Fibroblast of skin of right biceps (primary cell): ENCODE data around the gene PRG3.
A peak's percentile ranks its signal among the peaks of the same experiment; 100 is the strongest.

Source experiments
- DNase-seq: peaks from one replicate; pipeline ENCODE4 v3.0.0-alpha.2; 2013

PRG3 gene

GRCh38 chr11:57380975-57381374 lies at the start of gene PRG3:
Gene PRG3, minus strand, starts transcription at chr11:57381150. Its CDS starts 442 bp downstream, at chr11:57380708.
- DNase-seq = no peak

GRCh38 chr11:57429946-57430345 lies 49.0 kb upstream of the PRG3 start:
- no peak for DNase-seq

DNA sequence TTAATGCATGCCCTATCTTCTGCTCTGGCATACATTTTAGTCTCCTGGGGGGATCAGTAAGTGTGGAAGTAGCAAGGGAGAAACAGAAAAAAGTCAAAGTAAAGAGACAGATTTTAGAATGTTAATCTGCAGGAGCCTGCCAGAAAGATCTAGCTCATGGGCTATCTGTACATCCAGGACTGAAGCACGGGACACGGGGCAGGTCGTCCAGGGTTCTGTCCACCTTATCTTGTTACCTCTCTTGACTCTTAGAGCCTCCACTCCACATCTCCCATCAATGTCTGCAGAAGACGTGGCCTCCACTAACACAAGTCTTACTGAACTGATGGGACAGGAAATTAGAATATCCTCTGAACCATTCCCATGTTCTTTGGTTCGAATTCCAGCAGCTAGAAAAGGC lies 47.7 kb upstream of the PRG3 start:
- DNase-seq = no peak

DNA sequence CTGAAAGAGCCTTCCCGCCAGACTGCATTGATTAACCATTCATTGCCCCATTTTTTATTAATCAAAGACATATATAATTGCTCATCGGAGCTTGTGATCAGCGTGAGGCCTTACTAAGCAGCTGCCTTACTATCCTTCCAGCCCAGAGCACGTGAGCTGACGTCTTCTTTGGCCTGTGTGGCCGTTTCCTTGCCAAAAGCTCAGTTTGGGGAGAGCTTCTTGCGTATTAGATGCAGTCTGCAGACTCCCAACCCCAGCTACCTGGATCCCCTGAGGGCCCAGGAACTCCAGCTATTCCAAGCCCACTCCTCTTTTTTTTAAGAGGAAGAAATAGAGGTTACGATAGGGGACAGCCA lies 46.8 kb upstream of the PRG3 start:
- DNase-seq = no peak

DNA sequence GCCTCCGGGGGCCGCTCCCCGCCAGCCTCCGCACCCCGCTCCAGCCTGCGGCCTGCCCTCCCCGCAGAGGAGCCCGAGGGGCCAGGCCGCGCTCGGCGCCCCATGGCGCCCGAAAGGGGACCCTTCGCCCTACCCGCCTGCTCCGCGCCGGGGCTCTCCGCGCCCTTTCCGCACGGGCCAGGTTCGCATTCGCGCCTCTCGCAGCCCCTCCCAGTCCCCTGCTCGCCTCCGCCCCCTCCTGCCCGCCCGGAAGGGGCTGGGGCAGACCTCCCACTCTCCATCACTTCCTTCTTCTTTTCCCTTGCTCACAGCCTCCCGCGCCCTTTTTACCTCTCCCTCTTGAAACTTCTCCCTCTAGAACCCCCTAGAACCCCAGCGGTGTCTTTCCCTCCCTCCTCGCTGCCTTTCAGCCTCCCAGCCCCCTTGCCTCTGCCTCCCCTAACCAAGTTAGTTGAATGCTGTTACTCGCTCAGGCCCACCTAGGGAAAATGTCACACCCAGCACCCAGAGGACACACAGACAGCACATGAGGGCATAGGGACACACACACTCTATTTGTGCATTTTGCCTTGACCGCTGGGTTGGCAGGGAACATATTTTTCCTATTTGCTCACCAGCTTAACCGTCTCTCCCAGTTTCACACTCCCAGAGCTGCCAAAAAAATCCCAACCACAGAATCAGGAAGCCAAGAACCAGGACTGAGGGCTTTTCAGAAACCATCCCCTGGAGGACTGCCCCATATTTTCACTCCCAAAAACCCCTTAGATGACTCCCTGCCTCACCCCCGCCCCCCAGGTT lies 46.2 kb upstream of the PRG3 start, which contains the start of gene SLC43A3:
Gene SLC43A3 (minus strand): TSS at position 193 of the 798 bp plus-strand sequence. CDS start 949 bp downstream, outside the sequence.
- DNase-seq = peak; percentile 95

DNA sequence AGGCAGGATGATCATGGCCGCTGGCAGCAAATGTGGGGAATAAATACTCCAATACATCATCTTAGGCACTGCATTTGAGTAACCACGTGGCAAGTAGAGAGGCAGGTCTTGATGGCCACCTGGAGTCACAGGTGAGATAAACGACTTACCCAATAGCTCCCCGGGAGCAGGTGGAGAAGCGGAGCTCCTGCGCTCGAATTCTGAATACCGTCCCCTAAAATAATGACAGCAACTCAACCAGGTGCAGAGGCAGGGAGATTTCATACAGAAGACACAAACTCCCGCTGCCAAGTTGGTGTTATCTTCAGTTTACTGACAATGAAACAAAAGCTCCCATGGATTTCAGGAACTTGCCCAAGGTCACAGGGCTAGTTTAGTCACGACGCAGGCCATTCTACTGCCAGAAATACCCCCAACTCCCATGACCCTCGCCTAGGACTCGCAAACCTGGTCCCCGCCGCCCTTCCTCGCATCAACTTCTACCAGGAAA lies 45.5 kb upstream of the PRG3 start:
- no peak for DNase-seq

DNA sequence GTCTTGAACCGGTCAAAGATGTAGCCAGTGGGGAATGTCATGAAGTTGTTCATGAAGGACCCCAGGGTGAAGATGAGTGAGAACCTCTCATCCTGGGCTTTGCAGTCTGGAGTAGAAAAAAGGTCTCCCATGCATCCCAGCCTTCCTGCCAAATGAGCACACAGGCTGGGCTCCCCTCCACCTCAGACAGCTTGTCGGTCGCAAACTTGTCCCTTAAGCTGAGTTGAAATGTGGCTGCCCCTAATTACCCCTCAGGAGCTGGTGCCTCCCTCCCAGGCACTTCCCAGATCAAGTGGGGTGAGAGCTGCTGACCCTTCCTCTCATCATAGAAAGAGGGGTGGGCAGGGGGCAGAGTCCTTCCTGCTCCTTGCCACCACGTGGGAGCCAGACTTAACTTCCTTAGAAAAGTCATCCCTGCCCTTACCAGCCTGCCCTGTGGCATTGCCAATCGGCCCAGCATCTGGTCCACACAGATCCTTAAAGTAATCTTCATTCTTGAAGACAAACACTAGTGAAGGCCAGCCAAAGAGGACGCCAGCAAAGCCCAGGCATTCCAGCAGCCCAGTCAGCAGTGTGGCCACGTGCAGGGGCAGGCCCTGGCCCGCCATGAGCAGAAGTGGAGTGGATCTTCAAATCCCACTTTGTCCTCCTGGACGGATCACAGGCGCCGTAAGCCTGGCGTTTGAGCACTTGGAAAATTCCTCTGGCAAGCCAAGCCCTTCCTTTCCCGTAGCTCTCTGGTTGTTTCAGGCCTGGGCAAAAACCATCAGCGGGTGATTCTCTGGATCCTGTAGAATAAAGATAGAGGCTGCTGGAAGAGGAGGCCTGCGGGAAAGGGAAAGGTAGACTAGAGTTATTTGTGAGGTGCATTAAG lies 44.9 kb upstream of the PRG3 start:
- peak; percentile 22 for DNase-seq

DNA sequence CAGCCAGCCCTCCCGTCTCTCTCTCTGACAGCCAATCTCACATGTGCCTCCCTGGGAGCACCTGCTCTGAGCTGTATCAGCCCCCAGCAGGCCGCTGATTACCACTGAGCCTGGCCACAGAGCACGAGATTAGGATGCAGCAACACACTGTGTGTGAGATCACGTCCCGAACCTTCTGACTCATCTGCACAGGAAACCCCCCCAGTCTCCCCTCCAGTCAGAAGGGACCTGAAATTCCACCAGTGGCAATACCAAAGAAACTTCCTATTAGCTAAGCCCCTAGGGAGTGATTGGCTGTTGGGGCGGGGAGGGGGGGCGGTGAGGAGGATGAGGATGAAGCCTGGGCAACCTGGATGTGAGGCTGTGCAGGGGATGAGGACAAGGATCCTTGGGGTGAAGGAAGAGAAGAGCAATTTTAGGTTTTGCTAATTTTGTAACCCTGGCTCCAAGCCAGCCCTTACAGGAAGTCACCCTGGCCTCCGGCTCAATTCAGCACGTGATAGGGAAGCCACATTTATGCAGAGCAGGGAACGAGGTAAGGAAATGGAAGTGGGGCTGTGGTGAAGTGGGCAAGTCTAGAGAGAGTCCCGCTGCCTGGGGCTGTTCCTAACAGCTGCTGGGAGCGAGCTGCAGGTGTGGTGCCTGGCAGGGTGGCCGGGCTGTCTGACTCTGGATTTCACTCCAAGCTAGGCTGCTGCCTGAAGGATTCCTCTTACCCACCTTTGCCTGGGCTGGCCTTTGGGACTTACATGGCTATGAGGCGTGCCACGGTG lies 44.0 kb upstream of the PRG3 start:
- peak; percentile 93 for DNase-seq

- DNase-seq = no peak
Observed at GRCh38 chr11:57424137-57424791, 43.3 kb upstream of the PRG3 start.

DNA sequence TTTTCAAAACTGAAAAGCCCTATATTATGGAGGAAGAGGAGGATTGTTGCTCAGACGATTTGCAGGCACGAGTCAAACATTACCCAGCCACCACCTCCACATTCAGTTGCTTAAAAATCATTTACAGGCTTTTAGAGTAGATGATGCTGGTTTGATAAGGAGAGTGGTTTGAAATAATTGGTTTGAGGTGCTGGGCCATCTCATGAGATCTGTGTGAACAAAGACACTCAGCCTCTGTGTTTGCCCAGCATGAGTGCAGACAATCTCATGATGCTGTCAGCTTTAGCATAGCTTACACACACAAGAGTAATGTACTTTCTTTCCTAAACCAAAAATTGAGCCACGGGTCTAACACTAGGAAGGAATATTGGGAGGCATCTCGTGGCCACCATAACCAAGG lies 41.7 kb upstream of the PRG3 start:
- DNase-seq = no peak

- no peak for DNase-seq
Observed at GRCh38 chr11:57421805-57422204, 40.9 kb upstream of the PRG3 start.

DNA sequence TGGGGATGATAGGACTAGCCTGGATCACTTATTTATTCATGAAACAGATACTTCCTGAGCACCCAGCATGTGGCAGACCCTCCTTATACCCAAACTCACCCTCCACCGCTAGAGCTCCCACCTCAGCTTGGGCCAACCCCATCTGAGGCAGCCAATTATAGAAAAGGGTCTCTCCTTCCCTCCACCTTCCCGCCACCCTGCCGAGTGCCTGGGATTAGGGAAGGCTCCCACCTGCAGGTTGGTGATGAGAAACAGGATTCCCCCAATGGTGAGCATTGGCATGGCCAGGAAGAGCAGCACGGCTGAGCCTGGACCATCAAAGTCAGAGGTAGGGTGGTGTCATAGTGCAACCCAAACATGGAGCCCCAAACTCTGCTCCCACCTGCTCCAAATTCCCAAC lies 40.1 kb upstream of the PRG3 start:
- DNase-seq = no peak

- no peak for DNase-seq
Observed at GRCh38 chr11:57419146-57419545, 38.2 kb upstream of the PRG3 start.

DNA sequence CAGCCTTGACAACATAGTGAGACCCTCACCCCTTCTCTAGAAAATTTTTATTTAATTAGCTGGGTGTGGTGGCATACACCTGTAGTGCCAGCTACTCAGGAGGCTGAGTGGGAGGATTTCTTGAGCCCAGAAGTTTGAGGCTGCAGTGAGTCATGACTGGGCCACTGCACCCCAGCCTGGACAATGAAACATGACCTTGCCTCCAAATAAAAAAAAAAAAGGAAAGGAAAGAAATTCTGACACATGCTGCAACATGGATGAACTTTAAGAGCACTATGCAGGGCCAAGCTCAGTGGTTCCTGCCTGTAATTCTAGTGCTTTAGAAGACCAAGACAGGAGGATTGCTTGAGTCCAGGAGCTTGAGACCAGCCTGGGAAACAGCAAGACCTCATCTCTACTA lies 37.2 kb upstream of the PRG3 start:
- DNase-seq = no peak

- peak; percentile 8 for DNase-seq
Observed at GRCh38 chr11:57417056-57417455, 36.1 kb upstream of the PRG3 start.

DNA sequence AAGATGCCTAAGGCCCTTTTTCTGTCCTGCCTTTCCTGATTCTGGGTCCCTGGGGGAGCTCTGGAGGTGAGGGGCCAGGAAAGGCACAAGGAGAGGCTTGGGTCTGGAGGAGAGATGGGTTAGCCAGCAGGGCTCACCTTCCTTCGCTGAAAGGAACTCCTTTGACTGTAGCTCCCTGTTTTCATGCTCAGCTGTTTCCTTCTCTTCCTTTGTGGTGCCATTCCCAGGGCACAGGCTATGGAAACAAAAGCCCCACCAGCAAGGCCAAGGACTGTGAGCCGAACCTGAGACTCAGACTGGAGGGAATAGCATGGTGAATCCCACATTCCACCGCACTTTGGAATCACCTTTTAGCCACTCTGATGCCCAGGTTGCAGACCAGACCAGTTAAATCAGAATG lies 35.5 kb upstream of the PRG3 start:
- no peak for DNase-seq

- no peak for DNase-seq
Observed at GRCh38 chr11:57414612-57415212, 33.8 kb upstream of the PRG3 start.

DNA sequence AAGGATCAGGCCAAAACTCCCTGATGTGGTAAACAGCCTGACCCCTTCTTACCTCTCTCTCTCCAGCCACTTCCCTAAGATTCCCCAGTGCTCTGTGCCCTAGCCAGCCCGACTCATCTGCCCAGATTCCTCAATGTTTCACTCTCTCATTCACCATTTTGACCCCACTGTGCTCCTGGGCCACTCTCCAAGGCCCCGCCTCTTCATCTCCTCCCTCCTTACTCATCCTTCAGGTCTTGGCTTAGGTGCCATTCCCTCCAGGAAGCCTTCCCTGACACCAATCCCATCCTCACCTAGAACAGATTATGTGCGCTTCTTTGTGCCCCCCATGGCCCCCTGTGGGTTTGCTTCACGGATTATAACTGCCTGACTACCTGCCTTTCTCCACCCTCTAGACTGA lies 32.7 kb upstream of the PRG3 start:
- no peak for DNase-seq

GRCh38 chr11:57410287-57410686 lies 29.3 kb upstream of the PRG3 start:
- DNase-seq = peak; percentile 86

DNA sequence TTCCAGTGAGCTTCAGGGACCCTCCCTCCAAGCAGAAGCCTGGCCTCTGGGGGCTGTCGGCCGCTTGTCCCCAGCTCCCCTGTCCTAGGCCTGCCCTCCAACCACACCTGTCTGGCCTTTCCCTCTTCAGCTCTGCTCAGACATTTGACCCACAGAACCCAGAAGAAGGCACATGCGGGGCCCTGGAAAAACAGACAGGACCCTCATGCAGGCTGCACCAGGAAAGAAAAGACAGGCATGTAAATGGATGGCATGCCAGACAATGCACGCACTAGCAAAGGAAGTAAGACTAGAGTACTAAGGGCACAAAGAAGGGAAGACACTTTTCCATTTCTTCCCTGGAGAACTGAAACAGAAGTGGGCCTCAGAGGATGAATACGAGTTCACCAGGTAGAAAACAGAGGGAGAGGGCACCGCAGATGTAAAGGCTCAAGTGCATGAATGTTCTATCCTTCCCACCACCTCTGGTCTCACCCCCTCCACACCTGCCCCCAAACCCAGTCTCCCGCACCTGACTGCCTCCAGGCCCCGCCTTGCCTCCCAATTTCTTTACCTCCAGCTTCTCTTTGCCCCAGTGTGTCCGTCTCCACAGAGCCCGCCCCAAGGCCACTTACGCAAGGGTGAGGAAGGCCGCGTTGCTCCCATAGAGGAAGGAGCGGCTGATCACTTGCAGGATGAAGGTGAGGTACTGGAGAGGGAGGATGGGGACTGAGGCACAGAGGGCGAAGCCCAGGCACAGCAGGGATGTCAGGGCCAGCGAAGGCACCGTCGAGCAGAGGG lies 28.6 kb upstream of the PRG3 start:
- no peak for DNase-seq

DNA sequence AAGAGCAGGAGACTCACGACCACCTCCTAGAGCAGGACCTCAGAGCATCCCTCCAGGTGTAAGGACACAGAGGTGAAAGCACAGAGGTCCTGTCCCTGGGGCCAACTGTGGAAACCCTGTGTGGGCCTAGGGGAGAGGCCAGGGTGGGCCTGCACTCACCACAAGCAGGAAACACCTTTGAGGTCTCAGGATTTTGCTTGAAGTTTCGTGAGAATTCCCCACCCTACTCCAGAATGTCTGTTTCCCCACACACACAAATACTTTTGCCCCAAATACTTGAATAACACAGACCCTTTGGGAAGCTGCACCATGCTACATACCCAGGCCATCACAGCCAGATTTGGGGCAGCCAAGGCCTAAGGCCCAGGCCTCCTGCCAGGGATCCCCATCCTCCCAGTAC lies 27.8 kb upstream of the PRG3 start:
- no peak for DNase-seq
